ENCODE results near the gene AP2A2.

DNA sequence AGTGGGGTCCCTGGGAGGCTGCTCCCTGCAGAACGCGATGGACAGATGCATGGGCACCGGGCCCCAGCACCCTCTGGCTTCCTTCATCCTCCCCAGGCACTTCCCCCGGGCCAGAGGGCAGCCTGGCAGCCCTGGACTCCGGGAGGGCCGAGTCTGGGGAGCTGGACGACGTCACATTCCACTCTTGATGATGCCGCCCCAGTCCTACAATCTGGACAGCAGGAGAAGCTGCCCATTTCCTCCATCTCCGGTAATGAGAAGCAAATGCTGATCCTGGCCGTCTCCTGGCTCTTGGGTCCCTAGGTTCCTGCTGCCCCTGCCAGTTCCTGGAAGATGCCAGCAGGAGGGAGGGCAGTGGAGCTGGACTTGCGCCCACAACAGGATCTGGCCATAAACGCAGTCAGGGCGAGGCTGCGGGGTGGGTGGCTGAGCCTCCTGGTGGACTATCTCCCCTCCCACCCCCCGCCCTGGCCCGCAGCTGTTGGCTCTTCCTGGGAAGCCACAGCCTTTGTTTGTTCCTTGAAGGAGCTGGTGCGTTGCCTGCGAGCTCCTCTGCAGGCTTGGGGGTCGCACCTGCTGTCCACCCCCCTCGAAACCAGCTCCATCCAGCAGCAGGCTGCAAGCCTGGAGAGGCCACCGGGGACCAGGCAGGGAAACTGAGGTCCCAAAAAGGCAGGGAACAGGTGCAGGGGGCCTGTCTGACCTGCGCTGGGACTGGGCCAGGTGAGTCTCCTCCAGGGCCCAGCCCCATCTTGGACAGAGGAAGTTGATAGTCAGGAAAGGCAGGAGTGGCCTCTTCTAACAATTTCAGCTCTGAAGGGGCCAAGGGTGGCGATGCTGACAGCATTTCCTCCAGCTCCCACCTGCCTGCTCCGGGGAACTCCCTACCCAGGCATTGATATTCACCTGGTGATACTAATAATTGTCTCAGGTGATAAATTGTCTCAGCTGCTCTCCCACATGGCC lies 128.8 kb downstream of the AP2A2 start:
- TF ChIP-seq, protein P1, sequence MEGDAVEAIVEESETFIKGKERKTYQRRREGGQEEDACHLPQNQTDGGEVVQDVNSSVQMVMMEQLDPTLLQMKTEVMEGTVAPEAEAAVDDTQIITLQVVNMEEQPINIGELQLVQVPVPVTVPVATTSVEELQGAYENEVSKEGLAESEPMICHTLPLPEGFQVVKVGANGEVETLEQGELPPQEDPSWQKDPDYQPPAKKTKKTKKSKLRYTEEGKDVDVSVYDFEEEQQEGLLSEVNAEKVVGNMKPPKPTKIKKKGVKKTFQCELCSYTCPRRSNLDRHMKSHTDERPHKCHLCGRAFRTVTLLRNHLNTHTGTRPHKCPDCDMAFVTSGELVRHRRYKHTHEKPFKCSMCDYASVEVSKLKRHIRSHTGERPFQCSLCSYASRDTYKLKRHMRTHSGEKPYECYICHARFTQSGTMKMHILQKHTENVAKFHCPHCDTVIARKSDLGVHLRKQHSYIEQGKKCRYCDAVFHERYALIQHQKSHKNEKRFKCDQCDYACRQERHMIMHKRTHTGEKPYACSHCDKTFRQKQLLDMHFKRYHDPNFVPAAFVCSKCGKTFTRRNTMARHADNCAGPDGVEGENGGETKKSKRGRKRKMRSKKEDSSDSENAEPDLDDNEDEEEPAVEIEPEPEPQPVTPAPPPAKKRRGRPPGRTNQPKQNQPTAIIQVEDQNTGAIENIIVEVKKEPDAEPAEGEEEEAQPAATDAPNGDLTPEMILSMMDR (IDR thresholded peaks at IDR 0.05): no peak
- TF ChIP-seq POLR2A (IDR thresholded peaks at IDR 0.05): no peak

Data from breast epithelium (tissue), 3 donors.